HEK293 (cell line): ENCODE data around the gene HECTD3.
A peak's percentile ranks its signal among the peaks of the same experiment; 100 is the strongest.

ENCODE experiments used
- CTCF ChIA-PET: fragments of 350-600 bp; formaldehyde crosslinking; extraction: SDS; loops from one replicate; lab custom pipeline; 2021; ENCODE audit warnings: antibody characterized with exemption; lab: Yijun Ruan, JAX
- POLR2A ChIA-PET: fragments of 300-600 bp; formaldehyde crosslinking; extraction: SDS; loops from one replicate; lab custom pipeline; 2020; ENCODE audit warnings: antibody characterized with exemption, inconsistent platforms; lab: Yijun Ruan, JAX
- H3K27ac ChIP-seq: fragments of 200-500 bp; sonication (Bioruptor generic); 2 replicates; pipeline ENCODE4 v1.5.1; 2014; ENCODE audit warnings: low read depth, low read length, control low read depth, inconsistent platforms; ENCODE audit errors: extremely low read depth
- H3K36me3 ChIP-seq, 2 experiments: fragments of 200-500 bp in 1 of 2; sonication (Bioruptor generic) in 1 of 2; 1 replicate in 1 of 2; 2 replicates in 1 of 2; pipeline ENCODE4 v1.5.1; 2014 to 2017; ENCODE audit warnings: inconsistent platforms in 2 of 2, low read length in 2 of 2; ENCODE audit not compliant: control insufficient read depth in 2 of 2, insufficient read depth in 1 of 2
- H3K4me1 ChIP-seq: fragments of 200-500 bp; sonication (Bioruptor generic); 2 replicates; pipeline ENCODE4 v1.5.1; 2014; ENCODE audit warnings: mild to moderate bottlenecking, low read length, inconsistent platforms; ENCODE audit not compliant: control insufficient read depth, insufficient read depth
- H3K4me3 ChIP-seq: 2 replicates; pipeline ENCODE4 v1.5.1; 2011; ENCODE audit warnings: low read depth, mild to moderate bottlenecking, control low read depth, low read length, moderate library complexity
- H3K9me3 ChIP-seq: fragments of 200-500 bp; sonication (Bioruptor generic); 2 replicates; pipeline ENCODE4 v1.5.1; 2014; ENCODE audit warnings: low read depth, low read length, inconsistent platforms; ENCODE audit not compliant: control insufficient read depth, insufficient read depth
- BCL11A ChIP-seq: fragments of 450-650 bp; formaldehyde crosslinking; IDR thresholded peaks from 2 replicates; pipeline ENCODE4 v1.5.1; 2016; ENCODE audit warnings: low read depth, missing biosample characterization, missing genetic modification characterization
- GLIS1 ChIP-seq: fragments of 450-650 bp; formaldehyde crosslinking; IDR thresholded peaks from 2 replicates; pipeline ENCODE4 v1.5.1; 2016; ENCODE audit warnings: missing biosample characterization, missing genetic modification characterization
- INSM2 ChIP-seq: fragments of 450-650 bp; formaldehyde crosslinking; IDR thresholded peaks from 2 replicates; pipeline ENCODE4 v1.5.1; 2016; ENCODE audit warnings: missing biosample characterization, missing genetic modification characterization
- KLF1 ChIP-seq: fragments of 450-650 bp; formaldehyde crosslinking; IDR thresholded peaks from 2 replicates; pipeline ENCODE4 v1.5.1; 2016; ENCODE audit warnings: missing biosample characterization, missing genetic modification characterization
- PRDM10 ChIP-seq: fragments of 450-650 bp; formaldehyde crosslinking; IDR thresholded peaks from 2 replicates; pipeline ENCODE4 v1.5.1; 2016; ENCODE audit warnings: missing biosample characterization, missing genetic modification characterization
- RBAK ChIP-seq: fragments of 450-650 bp; formaldehyde crosslinking; IDR thresholded peaks from 2 replicates; pipeline ENCODE4 v1.5.1; 2016; ENCODE audit warnings: missing biosample characterization, missing genetic modification characterization
- SP2 ChIP-seq: fragments of 450-650 bp; formaldehyde crosslinking; IDR thresholded peaks from 2 replicates; pipeline ENCODE4 v1.5.1; 2016; ENCODE audit warnings: missing biosample characterization, missing genetic modification characterization
- ZBTB11 ChIP-seq: fragments of 450-650 bp; formaldehyde crosslinking; conservative IDR thresholded peaks from 2 replicates; pipeline ENCODE4 v1.5.1; 2016; ENCODE audit warnings: low read depth, missing biosample characterization, missing genetic modification characterization
- ZFHX2 ChIP-seq: fragments of 450-650 bp; formaldehyde crosslinking; conservative IDR thresholded peaks from 2 replicates; pipeline ENCODE4 v1.5.1; 2016; ENCODE audit warnings: missing biosample characterization, missing genetic modification characterization
- ZNF10 ChIP-seq: fragments of 450-650 bp; formaldehyde crosslinking; IDR thresholded peaks from 2 replicates; pipeline ENCODE4 v1.5.1; 2017; ENCODE audit warnings: missing biosample characterization, missing genetic modification characterization
- ZNF121 ChIP-seq: fragments of 450-650 bp; formaldehyde crosslinking; IDR thresholded peaks from 2 replicates; pipeline ENCODE4 v1.5.1; 2016; ENCODE audit warnings: missing biosample characterization, missing genetic modification characterization
- ZNF19 ChIP-seq: fragments of 450-650 bp; formaldehyde crosslinking; IDR thresholded peaks from 2 replicates; pipeline ENCODE4; 2016; ENCODE audit warnings: missing biosample characterization, missing genetic modification characterization, low read depth
- ZNF366 ChIP-seq: fragments of 450-650 bp; formaldehyde crosslinking; conservative IDR thresholded peaks from 2 replicates; pipeline ENCODE4 v1.5.1; 2016; ENCODE audit warnings: missing biosample characterization, missing genetic modification characterization
- ZNF510 ChIP-seq: fragments of 450-650 bp; formaldehyde crosslinking; IDR thresholded peaks from 2 replicates; pipeline ENCODE4 v1.5.1; 2018; ENCODE audit warnings: mild to moderate bottlenecking, missing genetic modification characterization, missing biosample characterization; ENCODE audit not compliant: insufficient replicate concordance
- ZNF600 ChIP-seq: fragments of 450-650 bp; formaldehyde crosslinking; IDR thresholded peaks from 2 replicates; pipeline ENCODE4 v1.5.1; 2016; ENCODE audit warnings: missing biosample characterization, missing genetic modification characterization
- ZNF76 ChIP-seq: fragments of 450-650 bp; formaldehyde crosslinking; IDR thresholded peaks from 2 replicates; pipeline ENCODE4; 2016; ENCODE audit warnings: low read depth, missing biosample characterization, missing genetic modification characterization, borderline replicate concordance
- TF ChIP-seq, protein P1 (sequence below): fragments of 450-650 bp; IDR thresholded peaks from 2 replicates; pipeline ENCODE4 v1.5.1; 2018; ENCODE audit warnings: missing biosample characterization, missing genetic modification characterization
- TF ChIP-seq, protein P2 (sequence below): fragments of 450-650 bp; formaldehyde crosslinking; IDR thresholded peaks from 2 replicates; pipeline ENCODE4 v1.5.1; 2017; ENCODE audit warnings: missing biosample characterization, missing genetic modification characterization

The HECTD3 gene

DNA sequence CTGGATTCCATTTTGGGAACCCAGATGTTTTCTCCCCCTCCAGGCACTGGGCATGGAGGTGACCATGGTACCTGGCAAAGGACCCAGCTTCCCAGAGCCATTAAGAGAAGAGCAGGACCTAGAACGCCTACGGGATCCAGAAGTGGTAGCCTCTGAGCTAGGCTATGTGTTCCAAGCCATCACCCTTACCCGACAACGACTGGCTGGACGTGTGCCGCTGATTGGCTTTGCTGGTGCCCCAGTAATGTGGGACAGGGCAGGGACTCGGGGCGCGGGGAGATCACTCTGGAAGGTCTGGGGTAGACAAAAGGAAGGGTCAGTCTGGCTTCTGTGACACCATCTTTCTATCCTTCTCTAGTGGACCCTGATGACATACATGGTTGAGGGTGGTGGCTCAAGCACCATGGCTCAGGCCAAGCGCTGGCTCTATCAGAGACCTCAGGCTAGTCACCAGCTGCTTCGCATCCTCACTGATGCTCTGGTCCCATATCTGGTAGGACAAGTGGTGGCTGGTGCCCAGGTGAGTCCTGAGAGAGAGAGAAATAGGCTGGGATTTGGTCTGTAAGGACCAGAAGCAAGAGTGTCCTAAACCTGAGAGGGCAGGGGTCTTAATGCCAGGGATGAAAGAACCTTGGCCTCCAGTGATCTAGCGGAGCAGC, 2.6 kb upstream of the HECTD3 start:
- Histone ChIP-seq H3K36me3 (peaks cover 0 to 47% of the 10 kb centered on the region in 2 experiments; a peak in 1 of 3 replicates), H3K4me3 (no peak overlapping the region), H3K4me1 (no peaks in the 10 kb centered on the region), H3K9me3 (no peaks in the 10 kb centered on the region), H3K27ac (no peak overlapping the region)
- POLR2A ChIA-PET, result interaction anchor here (1.0 to 5.7 kb wide), 5 partner anchors 220 to 479 kb away, joined by 3 to 83 read pairs (median 4); partner anchors contain the start of gene TESK2
- CTCF ChIA-PET, result interaction anchor here (0.5 to 12.0 kb wide), 28 partner anchors 17 to 571 kb away, joined by 3 to 304 read pairs (median 4); partner anchors contain the start of genes PLK3, PTCH2 and TESK2
- TF ChIP-seq ZNF76 (tag by site-specific recombination) (no peak), ZNF121 (tag by site-specific recombination) (no peak), KLF1 (no peak)
- TF ChIP-seq, protein P1, sequence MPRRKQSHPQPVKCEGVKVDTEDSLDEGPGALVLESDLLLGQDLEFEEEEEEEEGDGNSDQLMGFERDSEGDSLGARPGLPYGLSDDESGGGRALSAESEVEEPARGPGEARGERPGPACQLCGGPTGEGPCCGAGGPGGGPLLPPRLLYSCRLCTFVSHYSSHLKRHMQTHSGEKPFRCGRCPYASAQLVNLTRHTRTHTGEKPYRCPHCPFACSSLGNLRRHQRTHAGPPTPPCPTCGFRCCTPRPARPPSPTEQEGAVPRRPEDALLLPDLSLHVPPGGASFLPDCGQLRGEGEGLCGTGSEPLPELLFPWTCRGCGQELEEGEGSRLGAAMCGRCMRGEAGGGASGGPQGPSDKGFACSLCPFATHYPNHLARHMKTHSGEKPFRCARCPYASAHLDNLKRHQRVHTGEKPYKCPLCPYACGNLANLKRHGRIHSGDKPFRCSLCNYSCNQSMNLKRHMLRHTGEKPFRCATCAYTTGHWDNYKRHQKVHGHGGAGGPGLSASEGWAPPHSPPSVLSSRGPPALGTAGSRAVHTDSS, result no peak
- TF ChIP-seq, protein P2, sequence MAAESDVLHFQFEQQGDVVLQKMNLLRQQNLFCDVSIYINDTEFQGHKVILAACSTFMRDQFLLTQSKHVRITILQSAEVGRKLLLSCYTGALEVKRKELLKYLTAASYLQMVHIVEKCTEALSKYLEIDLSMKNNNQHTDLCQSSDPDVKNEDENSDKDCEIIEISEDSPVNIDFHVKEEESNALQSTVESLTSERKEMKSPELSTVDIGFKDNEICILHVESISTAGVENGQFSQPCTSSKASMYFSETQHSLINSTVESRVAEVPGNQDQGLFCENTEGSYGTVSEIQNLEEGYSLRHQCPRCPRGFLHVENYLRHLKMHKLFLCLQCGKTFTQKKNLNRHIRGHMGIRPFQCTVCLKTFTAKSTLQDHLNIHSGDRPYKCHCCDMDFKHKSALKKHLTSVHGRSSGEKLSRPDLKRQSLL (tag by site-specific recombination), result peak; percentile 53; the same call in 1 of the 2 replicates

DNA sequence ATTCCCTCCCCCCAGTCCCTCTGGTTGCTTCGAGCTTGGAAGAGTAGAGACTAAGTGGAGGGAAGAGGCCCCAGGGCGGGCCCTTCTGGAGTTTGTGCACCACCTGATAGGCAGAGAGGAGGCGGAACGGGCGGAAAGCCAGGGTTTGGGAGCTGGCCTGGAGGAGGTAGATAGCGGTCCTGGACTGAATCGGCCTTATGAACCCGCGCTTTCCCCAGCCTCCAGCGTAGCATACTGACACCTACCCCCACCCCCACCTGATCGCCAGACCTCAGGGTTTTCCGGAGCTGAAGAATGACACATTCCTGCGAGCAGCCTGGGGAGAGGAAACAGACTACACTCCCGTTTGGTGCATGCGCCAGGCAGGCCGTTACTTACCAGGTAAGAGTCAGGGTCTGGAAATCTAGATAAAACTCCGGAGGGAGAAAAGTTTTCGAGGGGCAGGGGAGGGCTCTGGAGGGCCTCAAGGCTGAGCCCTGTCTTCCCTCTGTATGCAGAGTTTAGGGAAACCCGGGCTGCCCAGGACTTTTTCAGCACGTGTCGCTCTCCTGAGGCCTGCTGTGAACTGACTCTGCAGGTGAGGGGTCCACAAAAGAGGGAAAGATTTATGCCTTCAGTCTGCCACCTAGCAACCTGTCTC, 1.6 kb upstream of the HECTD3 start:
- H3K27ac ChIP-seq, result peak overlapping the region; percentile 42; the same call in 1 of the 2 replicates
- no peaks in the 10 kb centered on the region for H3K4me1 ChIP-seq
- H3K36me3 ChIP-seq, result peaks cover 0 to 52% of the 10 kb centered on the region in 2 experiments; a peak in 1 of 3 replicates
- POLR2A ChIA-PET, result interaction anchor here (0.6 to 5.7 kb wide), 24 partner anchors 10 to 509 kb away, joined by 3 to 83 read pairs (median 9); partner anchors contain the start of genes BTBD19, CCDC163, EIF2B3 and MMACHC
- no peaks in the 10 kb centered on the region for H3K9me3 ChIP-seq
- CTCF ChIA-PET, result interaction anchor here (0.5 to 12.0 kb wide), 12 partner anchors 17 to 480 kb away, joined by 3 to 304 read pairs (median 4); partner anchors contain the start of genes RNU5D-1 and TESK2
- H3K4me3 ChIP-seq, result peak overlapping the region; percentile 53
- TF ChIP-seq BCL11A (no peak), ZNF10 (tag by site-specific recombination) (no peak), ZNF366 (tag by site-specific recombination) (0 out of 2 replicates have a peak, but pooled peaks have one; percentile 14), PRDM10 (tag by site-specific recombination) (peak; percentile 8; the same call in 1 of the 2 replicates), INSM2 (tag by site-specific recombination) (no peak), RBAK (tag by site-specific recombination) (no peak), GLIS1 (peak; percentile 67), SP2 (tag by site-specific recombination) (peak; percentile 52), ZFHX2 (tag by site-specific recombination) (peak; percentile 80), ZNF19 (tag by site-specific recombination) (no peak), ZBTB11 (tag by site-specific recombination) (no peak; the same call in 1 of the 2 replicates), ZNF510 (no peak), ZNF600 (tag by site-specific recombination) (peak; percentile 84)
- TF ChIP-seq, protein P1, result no peak
